DND-41 (cell line): Measurements from ENCODE around the gene USP12.
"Not testable (repeated sequence)": the region's sequence is repeated elsewhere in the genome, so short reads cannot be mapped to it uniquely, and the experiment has no call there.

ENCODE experiments used
- ATAC-seq: fragments of 200-7000 bp; cut with Tn5 transposase; 3 replicates; pipeline ENCODE4 v1.9.1; 2021; ENCODE audit warnings: low read depth; ENCODE audit not compliant: insufficient read depth
- DNase-seq: peaks from one replicate; pipeline ENCODE4 v3.0.0-alpha.2; 2020
- H2AFZ ChIP-seq: 2 replicates; pipeline ENCODE4 v1.6.0; 2012; ENCODE audit warnings: low read depth, low read length
- H3K27ac ChIP-seq: 2 replicates; pipeline ENCODE4 v1.5.1; 2012; ENCODE audit warnings: low read length, inconsistent platforms
- H3K27me3 ChIP-seq: fragments of 200-600 bp; sonication (generic); 2 replicates; pipeline ENCODE4 v1.6.0; 2012; ENCODE audit warnings: low read length, mild to moderate bottlenecking, inconsistent platforms; ENCODE audit not compliant: insufficient read depth, poor library complexity
- H3K36me3 ChIP-seq: 2 replicates; pipeline ENCODE4 v1.5.1; 2012; ENCODE audit warnings: low read length, inconsistent platforms; ENCODE audit not compliant: insufficient read depth
- H3K4me1 ChIP-seq: 2 replicates; pipeline ENCODE4 v1.5.1; 2012; ENCODE audit warnings: mild to moderate bottlenecking, low read length; ENCODE audit not compliant: insufficient read depth
- H3K4me2 ChIP-seq: 2 replicates; pipeline ENCODE4 v1.6.0; 2012; ENCODE audit warnings: mild to moderate bottlenecking, moderate library complexity, low read length, inconsistent platforms; ENCODE audit not compliant: insufficient read depth
- H3K4me3 ChIP-seq, 2 experiments: fragments of 200-600 bp in 1 of 2; shearing (Covaris generic) in 1 of 2; 2 replicates each; pipeline ENCODE4 v1.5.1; 2012 to 2016; ENCODE audit warnings: inconsistent platforms in 2 of 2, low read length in 2 of 2, mild to moderate bottlenecking in 2 of 2, low read depth in 1 of 2, moderate library complexity in 1 of 2
- H3K79me2 ChIP-seq: 2 replicates; pipeline ENCODE4 v1.6.0; 2012; ENCODE audit warnings: low read length, inconsistent platforms; ENCODE audit not compliant: insufficient read depth
- H3K9ac ChIP-seq: 2 replicates; pipeline ENCODE4 v1.6.0; 2012; ENCODE audit warnings: low read depth, mild to moderate bottlenecking, inconsistent platforms, low read length, moderate library complexity
- H3K9me3 ChIP-seq: 2 replicates; pipeline ENCODE4 v1.5.1; 2012; ENCODE audit warnings: low read length, moderate library complexity, mild to moderate bottlenecking, inconsistent platforms; ENCODE audit not compliant: insufficient read depth, severe bottlenecking
- H4K20me1 ChIP-seq: 2 replicates; pipeline ENCODE4 v1.6.0; 2012; ENCODE audit warnings: low read length; ENCODE audit not compliant: insufficient read depth
- EZH2 ChIP-seq: IDR thresholded peaks from 3 replicates; pipeline ENCODE4 v1.6.1; 2012; ENCODE audit warnings: borderline replicate concordance, low read depth, mild to moderate bottlenecking, moderate library complexity, low read length, inconsistent platforms; ENCODE audit not compliant: severe bottlenecking
- TF ChIP-seq, protein P1 (sequence below): IDR thresholded peaks from 2 replicates; pipeline ENCODE4 v1.5.1; 2012; ENCODE audit warnings: borderline replicate concordance, low read length, moderate library complexity, mild to moderate bottlenecking; ENCODE audit not compliant: poor library complexity, severe bottlenecking; ENCODE audit errors: extremely low read depth

USP12 gene, protein sequence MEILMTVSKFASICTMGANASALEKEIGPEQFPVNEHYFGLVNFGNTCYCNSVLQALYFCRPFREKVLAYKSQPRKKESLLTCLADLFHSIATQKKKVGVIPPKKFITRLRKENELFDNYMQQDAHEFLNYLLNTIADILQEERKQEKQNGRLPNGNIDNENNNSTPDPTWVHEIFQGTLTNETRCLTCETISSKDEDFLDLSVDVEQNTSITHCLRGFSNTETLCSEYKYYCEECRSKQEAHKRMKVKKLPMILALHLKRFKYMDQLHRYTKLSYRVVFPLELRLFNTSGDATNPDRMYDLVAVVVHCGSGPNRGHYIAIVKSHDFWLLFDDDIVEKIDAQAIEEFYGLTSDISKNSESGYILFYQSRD

DNA sequence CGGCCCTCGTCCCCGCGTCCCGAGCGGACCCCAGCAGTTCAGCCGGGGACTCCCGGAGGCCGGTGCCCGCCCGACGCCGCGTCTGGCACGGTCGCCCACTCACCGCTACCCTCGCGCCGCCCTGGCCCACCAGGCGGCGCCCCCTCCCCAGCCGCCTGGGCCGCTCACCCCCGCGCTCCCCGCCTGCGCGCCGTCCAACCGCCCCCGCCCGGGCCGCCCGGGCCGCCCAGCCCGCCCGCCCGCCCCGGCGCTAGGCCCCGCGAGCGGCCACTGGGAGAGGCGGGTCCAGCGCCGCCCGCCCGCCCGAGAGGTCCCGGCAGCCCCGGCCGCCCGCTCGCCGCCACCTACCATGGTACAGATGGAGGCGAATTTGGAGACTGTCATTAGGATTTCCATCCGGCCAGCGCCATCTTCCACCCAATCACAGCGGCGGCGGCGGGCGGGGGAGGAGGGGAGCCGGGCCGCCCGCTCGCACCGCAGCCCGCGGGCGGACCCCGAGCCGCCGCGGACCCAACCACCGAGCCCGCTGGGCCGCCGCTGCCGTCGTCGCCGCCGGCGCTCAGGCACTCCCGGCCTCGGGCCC lies at the start of gene USP12:
Gene USP12 (minus strand): TSS at position 568 of the 583 bp plus-strand sequence. CDS start 172 bp downstream, at position 396.
- peak within 1 kb of the TSS; percentile 59 to 81 for H3K4me3 ChIP-seq
- no peaks in the 10 kb centered on the region for H3K36me3 ChIP-seq
- H3K27me3 ChIP-seq = no peaks in the 10 kb centered on the region
- H3K9ac ChIP-seq = peak within 1 kb of the TSS; percentile 62
- H3K4me1 ChIP-seq = peaks cover 41% of the 10 kb centered on the region
- no peak for TF ChIP-seq EZH2
- TF ChIP-seq, protein P1, sequence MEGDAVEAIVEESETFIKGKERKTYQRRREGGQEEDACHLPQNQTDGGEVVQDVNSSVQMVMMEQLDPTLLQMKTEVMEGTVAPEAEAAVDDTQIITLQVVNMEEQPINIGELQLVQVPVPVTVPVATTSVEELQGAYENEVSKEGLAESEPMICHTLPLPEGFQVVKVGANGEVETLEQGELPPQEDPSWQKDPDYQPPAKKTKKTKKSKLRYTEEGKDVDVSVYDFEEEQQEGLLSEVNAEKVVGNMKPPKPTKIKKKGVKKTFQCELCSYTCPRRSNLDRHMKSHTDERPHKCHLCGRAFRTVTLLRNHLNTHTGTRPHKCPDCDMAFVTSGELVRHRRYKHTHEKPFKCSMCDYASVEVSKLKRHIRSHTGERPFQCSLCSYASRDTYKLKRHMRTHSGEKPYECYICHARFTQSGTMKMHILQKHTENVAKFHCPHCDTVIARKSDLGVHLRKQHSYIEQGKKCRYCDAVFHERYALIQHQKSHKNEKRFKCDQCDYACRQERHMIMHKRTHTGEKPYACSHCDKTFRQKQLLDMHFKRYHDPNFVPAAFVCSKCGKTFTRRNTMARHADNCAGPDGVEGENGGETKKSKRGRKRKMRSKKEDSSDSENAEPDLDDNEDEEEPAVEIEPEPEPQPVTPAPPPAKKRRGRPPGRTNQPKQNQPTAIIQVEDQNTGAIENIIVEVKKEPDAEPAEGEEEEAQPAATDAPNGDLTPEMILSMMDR = peak; percentile 44
- H3K79me2 ChIP-seq = peaks cover 46% of the 10 kb centered on the region
- H2AFZ ChIP-seq = peak within 1 kb of the TSS; percentile 89
- H3K9me3 ChIP-seq = no peaks in the 10 kb centered on the region
- DNase-seq = peak; percentile 46
- H3K4me2 ChIP-seq = peak within 1 kb of the TSS; percentile 95
- peak within 1 kb of the TSS; percentile 69 for H3K27ac ChIP-seq
- peaks cover 21% of the 10 kb centered on the region for H4K20me1 ChIP-seq
- peak; percentile 23 for ATAC-seq

DNA sequence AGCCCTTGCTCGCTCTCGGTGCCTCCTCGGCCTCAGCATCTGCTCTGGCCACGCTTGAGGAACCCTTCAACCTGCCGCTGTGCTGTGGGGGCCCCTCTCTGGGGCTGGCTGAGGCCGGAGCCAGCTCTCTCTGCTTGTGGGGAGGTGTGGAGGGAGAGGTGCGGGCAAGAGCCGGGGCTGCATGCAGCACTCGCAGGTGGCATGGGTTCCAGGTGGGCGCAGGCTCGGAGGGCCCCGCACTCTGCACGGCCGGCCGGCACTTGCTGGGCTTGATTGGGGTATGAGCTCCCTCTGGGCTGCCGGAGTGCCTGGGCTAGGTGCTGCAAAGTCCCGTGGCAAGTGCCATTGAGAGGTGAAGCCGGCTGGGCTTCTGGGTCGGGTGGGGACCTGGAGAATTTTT lies 48.0 kb upstream of the USP12 start:
- TF ChIP-seq EZH2 = no peak
- TF ChIP-seq, protein P1 = no peak

DNA sequence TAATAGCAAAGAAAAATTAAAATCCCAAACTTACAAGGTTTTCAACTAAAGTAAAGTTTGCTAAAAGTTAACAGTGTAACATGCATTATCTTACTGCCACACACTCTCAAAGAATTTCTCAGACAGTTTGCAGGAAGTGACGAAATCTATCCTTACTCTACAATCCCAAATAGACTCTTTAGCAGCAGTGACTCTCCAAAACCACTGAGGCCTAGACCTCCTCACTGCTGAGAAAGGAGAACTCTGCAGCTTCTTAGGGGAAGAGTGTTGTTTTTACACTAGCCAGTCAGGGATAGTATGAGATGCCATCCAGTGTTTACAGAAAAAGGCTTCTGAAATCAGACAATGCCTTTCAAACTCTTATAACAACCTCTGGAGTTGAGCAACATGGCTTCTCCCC lies 47.2 kb upstream of the USP12 start:
- not testable (repeated sequence) for H4K20me1 ChIP-seq, H3K27ac ChIP-seq, H2AFZ ChIP-seq, H3K9me3 ChIP-seq, ATAC-seq, H3K36me3 ChIP-seq, H3K4me3 ChIP-seq, H3K4me2 ChIP-seq, H3K4me1 ChIP-seq, H3K79me2 ChIP-seq, DNase-seq, H3K27me3 ChIP-seq, H3K9ac ChIP-seq

More for the DNA sequence above, 48.0 kb upstream of the USP12 start:
- H3K9ac ChIP-seq = no peak overlapping the region
- H3K4me2 ChIP-seq = no peak overlapping the region
- no peak overlapping the region for H3K4me3 ChIP-seq
- no peak for DNase-seq
- no peaks in the 10 kb centered on the region for H3K36me3 ChIP-seq
- no peaks in the 10 kb centered on the region for H3K9me3 ChIP-seq
- no peak overlapping the region for H3K27ac ChIP-seq
- H3K4me1 ChIP-seq = no peaks in the 10 kb centered on the region
- no peak overlapping the region for H2AFZ ChIP-seq
- no peaks in the 10 kb centered on the region for H3K27me3 ChIP-seq
- ATAC-seq = no peak
- H4K20me1 ChIP-seq = no peaks in the 10 kb centered on the region
- no peaks in the 10 kb centered on the region for H3K79me2 ChIP-seq

DNA sequence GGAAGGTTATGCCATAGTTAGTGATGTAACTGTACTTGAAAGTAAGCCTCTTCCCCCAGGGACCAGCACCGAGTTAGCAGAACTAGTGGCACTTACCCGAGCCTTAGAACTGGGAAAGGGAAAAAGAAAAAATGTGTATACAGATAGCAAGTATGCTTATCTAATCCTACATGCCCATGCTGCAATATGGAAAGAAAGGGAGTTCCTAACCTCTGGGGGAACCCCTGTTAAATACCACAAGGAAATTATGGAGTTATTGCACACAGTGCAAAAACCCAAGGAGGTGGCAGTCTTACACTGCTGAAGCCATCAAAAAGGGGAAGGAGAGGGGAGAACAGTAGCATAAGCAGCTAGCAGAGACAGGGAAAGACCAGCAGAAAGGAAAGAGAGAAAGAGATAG lies 46.2 kb upstream of the USP12 start:
- not testable (repeated sequence) for H3K4me3 ChIP-seq, DNase-seq

DNA sequence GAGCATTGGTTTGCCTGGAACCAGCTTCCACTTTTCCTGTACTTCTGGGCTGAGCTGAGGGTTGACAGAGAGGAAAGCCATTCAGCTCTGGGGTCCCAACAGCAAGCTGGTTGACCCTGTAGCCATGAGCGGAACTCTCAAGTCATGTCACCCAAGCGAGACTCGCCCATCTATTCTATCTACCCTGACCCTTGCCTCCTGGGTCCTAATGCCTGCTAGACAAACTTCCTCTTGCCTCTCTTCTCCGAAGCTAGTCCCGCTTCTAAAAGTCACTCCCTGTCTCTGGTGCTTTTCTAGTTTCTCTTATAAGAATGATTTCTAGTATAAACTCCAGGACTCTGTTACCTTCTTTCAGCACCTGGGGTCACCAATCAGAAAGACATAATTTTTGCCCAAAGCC lies 41.8 kb upstream of the USP12 start:
- H3K4me1 ChIP-seq, H2AFZ ChIP-seq, H3K4me2 ChIP-seq, H3K79me2 ChIP-seq, H3K4me3 ChIP-seq, H3K9ac ChIP-seq, DNase-seq, H3K27ac ChIP-seq, H4K20me1 ChIP-seq, H3K36me3 ChIP-seq, ATAC-seq, H3K27me3 ChIP-seq, H3K9me3 ChIP-seq: not testable (repeated sequence)

More for the DNA sequence above, 46.2 kb upstream of the USP12 start:
- H4K20me1 ChIP-seq, H3K9ac ChIP-seq, H3K27me3 ChIP-seq, H3K27ac ChIP-seq, H3K9me3 ChIP-seq, H3K4me2 ChIP-seq, H3K36me3 ChIP-seq, H3K4me1 ChIP-seq, ATAC-seq, H3K79me2 ChIP-seq, H2AFZ ChIP-seq: not testable (repeated sequence)
